H9 (cell line): Measurements from ENCODE around the gene ACSF3. TPM values are rescaled to one million over a fixed set of nuclear protein-coding genes. Genes with fewer than 3 reads are reported as not detected.

Experiments used
- DNase-seq: peaks from one replicate; pipeline ENCODE4 v3.0.0-alpha.2; 2017
- H2AFZ ChIP-seq: one replicate; pipeline ENCODE4 v1.6.1; 2013; ENCODE audit warnings: mild to moderate bottlenecking, low read length, control low read depth, moderate library complexity
- H2AK5ac ChIP-seq: 2 replicates; pipeline ENCODE4 v1.6.1; 2013; ENCODE audit warnings: low read length, control low read depth, mixed read lengths; ENCODE audit not compliant: insufficient read length
- H2BK120ac ChIP-seq: one replicate; pipeline ENCODE4 v1.6.1; 2013; ENCODE audit warnings: low read depth, mild to moderate bottlenecking, low read length, control low read depth, inconsistent platforms; ENCODE audit not compliant: poor library complexity, severe bottlenecking
- H2BK12ac ChIP-seq: 2 replicates; pipeline ENCODE4 v1.6.1; 2013; ENCODE audit warnings: low read length, control low read depth, mixed read lengths, low read depth; ENCODE audit not compliant: insufficient read length
- H2BK15ac ChIP-seq: 2 replicates; pipeline ENCODE4 v1.6.1; 2013; ENCODE audit warnings: low read depth, low read length, control low read depth
- H2BK20ac ChIP-seq: one replicate; pipeline ENCODE4 v1.6.1; 2013; ENCODE audit warnings: low read depth, mild to moderate bottlenecking, low read length, control low read depth, inconsistent platforms; ENCODE audit not compliant: poor library complexity, severe bottlenecking
- H2BK5ac ChIP-seq: 2 replicates; pipeline ENCODE4 v1.6.1; 2013; ENCODE audit warnings: low read length, control low read depth, mixed read lengths; ENCODE audit not compliant: insufficient read length
- H3K14ac ChIP-seq: 2 replicates; pipeline ENCODE4 v1.6.1; 2013; ENCODE audit warnings: low read length, control low read depth; ENCODE audit not compliant: insufficient read depth
- H3K18ac ChIP-seq: 2 replicates; pipeline ENCODE4 v1.6.1; 2013; ENCODE audit warnings: low read depth, mild to moderate bottlenecking, mixed read lengths, low read length, control low read depth; ENCODE audit not compliant: insufficient read length
- H3K23ac ChIP-seq: 2 replicates; pipeline ENCODE4 v1.6.1; 2013; ENCODE audit warnings: low read length, control low read depth, mixed read lengths, low read depth; ENCODE audit not compliant: insufficient read length
- H3K23me2 ChIP-seq: 2 replicates; pipeline ENCODE4 v1.6.1; 2013; ENCODE audit warnings: low read depth, mild to moderate bottlenecking, mixed read lengths, low read length, control low read depth; ENCODE audit not compliant: insufficient read length, poor library complexity, severe bottlenecking
- H3K27ac ChIP-seq: 2 replicates; pipeline ENCODE4 v1.5.1; 2013; ENCODE audit warnings: low read length, control low read depth, mixed read lengths, low read depth; ENCODE audit not compliant: insufficient read length
- H3K27me3 ChIP-seq: 2 replicates; pipeline ENCODE4 v1.6.1; 2013; ENCODE audit warnings: low read length, control low read depth, inconsistent platforms; ENCODE audit not compliant: insufficient read depth
- H3K4ac ChIP-seq: 2 replicates; pipeline ENCODE4 v1.6.1; 2013; ENCODE audit warnings: low read depth, mild to moderate bottlenecking, control low read depth, inconsistent platforms, low read length, moderate library complexity
- H3K4me1 ChIP-seq: 2 replicates; pipeline ENCODE4 v1.6.1; 2013; ENCODE audit warnings: low read length, control low read depth, inconsistent platforms; ENCODE audit not compliant: insufficient read depth
- H3K4me2 ChIP-seq: 2 replicates; pipeline ENCODE4 v1.6.1; 2013; ENCODE audit warnings: low read length, control low read depth, mixed read lengths; ENCODE audit not compliant: insufficient read length, insufficient read depth
- H3K56ac ChIP-seq: 2 replicates; pipeline ENCODE4 v1.6.1; 2013; ENCODE audit warnings: low read depth, mild to moderate bottlenecking, mixed read lengths, low read length, control low read depth; ENCODE audit not compliant: insufficient read length
- H3K79me1 ChIP-seq: 2 replicates; pipeline ENCODE4 v1.6.1; 2013; ENCODE audit warnings: low read depth, mild to moderate bottlenecking, moderate library complexity, low read length, control low read depth, inconsistent platforms; ENCODE audit not compliant: insufficient read depth, poor library complexity, severe bottlenecking
- H3K79me2 ChIP-seq: 2 replicates; pipeline ENCODE4 v1.6.1; 2013; ENCODE audit warnings: low read length, control low read depth, inconsistent platforms; ENCODE audit not compliant: insufficient read depth
- H3K9ac ChIP-seq: 2 replicates; pipeline ENCODE4 v1.6.1; 2013; ENCODE audit warnings: low read length, control low read depth, mixed read lengths; ENCODE audit not compliant: insufficient read length; ENCODE audit errors: extremely low read depth
- H3K9me3 ChIP-seq: one replicate; pipeline ENCODE4 v1.6.1; 2013; ENCODE audit warnings: low read depth, low read length, inconsistent platforms; ENCODE audit not compliant: control insufficient read depth
- H3T11ph ChIP-seq: one replicate; pipeline ENCODE4 v1.6.1; 2013; ENCODE audit warnings: mild to moderate bottlenecking, low read length, control low read depth, inconsistent platforms
- H4K20me1 ChIP-seq: one replicate; pipeline ENCODE4 v1.6.1; 2013; ENCODE audit not compliant: control insufficient read depth, insufficient read length, insufficient read depth
- H4K5ac ChIP-seq: 2 replicates; pipeline ENCODE4 v1.6.1; 2013; ENCODE audit warnings: low read depth, mild to moderate bottlenecking, mixed read lengths, low read length, control low read depth; ENCODE audit not compliant: insufficient read length
- H4K8ac ChIP-seq: replicated peaks from 2 replicates; pipeline ENCODE4 v1.6.1; 2013; ENCODE audit warnings: low read length, control low read depth, mixed read lengths, low read depth; ENCODE audit not compliant: insufficient read length
- H4K91ac ChIP-seq: 2 replicates; pipeline ENCODE4 v1.6.1; 2013; ENCODE audit warnings: low read depth, mild to moderate bottlenecking, moderate library complexity, mixed read lengths, low read length, control low read depth; ENCODE audit not compliant: insufficient read length
- H3K27ac Mint-ChIP-seq, 3 experiments: 2 replicates in 2 of 3; 3 replicates in 1 of 3; pipeline ENCODE4 v1.8.0; 2020 to 2021; ENCODE audit warnings: mixed read lengths in 3 of 3, mild to moderate bottlenecking in 1 of 3, moderate library complexity in 1 of 3
- H3K27me3 Mint-ChIP-seq: 2 replicates; pipeline ENCODE4 v1.8.0; 2021; ENCODE audit warnings: low read depth, mild to moderate bottlenecking, moderate library complexity, mixed read lengths
- H3K36me3 Mint-ChIP-seq, 3 experiments: 2 replicates in 2 of 3; 3 replicates in 1 of 3; pipeline ENCODE4 v1.8.0; 2020 to 2021; ENCODE audit warnings: low read depth in 3 of 3, mixed read lengths in 3 of 3; ENCODE audit not compliant: insufficient read depth in 1 of 3
- H3K4me1 Mint-ChIP-seq, 2 experiments: 2 replicates each; pipeline ENCODE4 v1.8.0; 2020; ENCODE audit warnings: mixed read lengths in 2 of 2
- H3K4me3 Mint-ChIP-seq, 2 experiments: 2 replicates in 1 of 2; 3 replicates in 1 of 2; pipeline ENCODE4 v1.8.0; 2020 to 2021; ENCODE audit warnings: mild to moderate bottlenecking in 2 of 2, mixed read lengths in 2 of 2, moderate library complexity in 1 of 2
- H3K9me3 Mint-ChIP-seq, 2 experiments: 2 replicates in 1 of 2; 3 replicates in 1 of 2; pipeline ENCODE4 v1.8.0; 2020; ENCODE audit warnings: mild to moderate bottlenecking in 2 of 2, mixed read lengths in 2 of 2, moderate library complexity in 1 of 2
- CTCF ChIP-seq: fragments of 200-600 bp; sonication (generic); conservative IDR thresholded peaks from 3 replicates; pipeline ENCODE4 v1.8.0; 2021; ENCODE audit warnings: antibody characterized with exemption, mild to moderate bottlenecking
- WGBS: extraction: QIAGEN DNeasy Blood & Tissue Kit; methylation state at CpG from one replicate; pipeline ENCODE4 v1.1.7; 2013; ENCODE audit warnings: missing lambda C conversion rate, low lambda C conversion rate, mixed read lengths; ENCODE audit not compliant: insufficient read length; ENCODE audit errors: extremely low coverage; 5-methylcytosine and 5-hydroxymethylcytosine counted together
- total RNA-seq: library from RNA; stranded (reverse); gene quantifications from 2 replicates; pipeline ENCODE4 v1.2.1, GENCODE V29; 2021

Gene ACSF3
- total RNA-seq, 1 experiment from 2014 or later, result 31.3 TPM

GRCh38 chr16:89138513-89138795, 44.8 kb downstream of the ACSF3 start:
- H4K20me1 ChIP-seq, result no peaks in the 10 kb centered on the region
- no peak overlapping the region for H2BK12ac ChIP-seq
- no peak overlapping the region for H3K9ac ChIP-seq
- no peaks in the 10 kb centered on the region for H3K79me1 ChIP-seq
- no peaks in the 10 kb centered on the region; the same call in 1 of the 2 replicates for H3K27me3 Mint-ChIP-seq
- no peak overlapping the region for H3K27ac Mint-ChIP-seq
- WGBS, result no CpG with 5 or more reads among the region's 7 CpGs
- no peak overlapping the region for H3K4me2 ChIP-seq
- H2AFZ ChIP-seq, result no peak overlapping the region
- H4K8ac ChIP-seq, result no peak overlapping the region
- H2BK120ac ChIP-seq, result no peak overlapping the region
- no peak overlapping the region for H3K23ac ChIP-seq
- no peaks in the 10 kb centered on the region for H3K9me3 ChIP-seq
- no peak overlapping the region for H3K27ac ChIP-seq
- H3K4ac ChIP-seq, result no peak overlapping the region
- no peak overlapping the region for H4K5ac ChIP-seq
- no peaks in the 10 kb centered on the region for H3K9me3 Mint-ChIP-seq
- H3K18ac ChIP-seq, result no peak overlapping the region
- no peak for DNase-seq
- H3K4me1 Mint-ChIP-seq, result peaks cover 3 to 6% of the 10 kb centered on the region in 2 experiments; a peak in 3 of 4 replicates
- H3K14ac ChIP-seq, result no peak overlapping the region
- H2BK20ac ChIP-seq, result no peak overlapping the region
- H3T11ph ChIP-seq, result no peak overlapping the region
- H3K4me1 ChIP-seq, result no peaks in the 10 kb centered on the region
- no peak overlapping the region for H3K56ac ChIP-seq
- peaks cover 5 to 27% (median 21%) of the 10 kb centered on the region in 3 experiments for H3K36me3 Mint-ChIP-seq
- no peak overlapping the region for H2BK5ac ChIP-seq
- H2AK5ac ChIP-seq, result no peak overlapping the region
- H3K79me2 ChIP-seq, result no peaks in the 10 kb centered on the region
- H3K4me3 Mint-ChIP-seq, result no peak overlapping the region
- H2BK15ac ChIP-seq, result no peak overlapping the region
- no peaks in the 10 kb centered on the region for H3K27me3 ChIP-seq
- no peak overlapping the region for H4K91ac ChIP-seq
- H3K23me2 ChIP-seq, result no peaks in the 10 kb centered on the region
- TF ChIP-seq CTCF, result no peak
